ENCODE results near the gene PROM2.

Gene PROM2

DNA sequence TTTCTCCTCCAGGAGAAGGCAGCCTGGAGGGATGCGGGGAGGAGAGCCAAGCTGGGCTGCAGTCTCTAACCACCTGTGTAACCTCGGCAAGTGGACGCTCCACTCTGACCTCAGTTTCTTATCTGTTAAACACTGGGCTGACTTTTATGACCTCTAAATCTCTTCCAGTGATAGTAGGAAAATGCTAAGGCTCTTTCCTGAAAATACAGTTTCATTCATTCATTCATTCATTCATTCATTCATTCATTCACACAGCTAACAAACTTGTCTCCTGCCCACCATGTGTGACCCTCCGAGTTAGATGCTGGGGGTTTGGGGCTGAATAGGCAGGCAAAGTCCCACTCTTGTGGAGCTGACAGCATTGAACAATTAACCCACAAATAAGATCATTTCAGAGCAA lies 9.3 kb downstream of the PROM2 start:
- FAIRE-seq (no peak), DNase-seq (ENCODE audit: low spot score) (no peak)

DNA sequence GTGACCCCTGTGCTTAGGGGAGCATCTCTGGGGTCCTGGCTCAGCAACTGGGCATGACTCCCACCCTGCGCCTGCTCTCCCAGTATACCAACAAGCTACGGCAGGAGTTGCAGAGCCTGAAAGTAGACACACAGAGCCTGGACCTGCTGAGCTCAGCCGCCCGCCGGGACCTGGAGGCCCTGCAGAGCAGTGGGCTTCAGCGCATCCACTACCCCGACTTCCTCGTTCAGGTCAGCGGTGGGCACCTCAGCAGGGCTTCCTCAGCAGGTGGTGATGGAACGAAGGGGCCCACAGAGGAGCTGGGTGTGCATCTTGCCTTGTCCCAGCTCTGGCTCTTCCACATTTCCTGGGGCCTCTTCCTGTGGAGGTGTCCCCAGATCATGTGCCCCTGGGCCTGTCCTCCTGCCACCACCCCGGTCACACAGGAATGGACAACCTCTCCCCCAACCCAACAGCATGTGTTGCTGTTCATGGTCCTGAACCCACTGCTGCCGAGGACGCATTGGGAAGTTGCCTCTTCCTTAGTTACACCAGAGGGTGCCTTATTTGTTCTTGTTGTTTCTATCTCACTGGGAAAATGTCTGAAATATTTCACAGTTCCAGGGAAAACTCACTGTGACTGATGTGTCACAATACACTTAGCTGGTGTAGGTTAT lies 10.8 kb downstream of the PROM2 start:
- no peak for FAIRE-seq
- DNase-seq (ENCODE audit: low spot score) = no peak

DNA sequence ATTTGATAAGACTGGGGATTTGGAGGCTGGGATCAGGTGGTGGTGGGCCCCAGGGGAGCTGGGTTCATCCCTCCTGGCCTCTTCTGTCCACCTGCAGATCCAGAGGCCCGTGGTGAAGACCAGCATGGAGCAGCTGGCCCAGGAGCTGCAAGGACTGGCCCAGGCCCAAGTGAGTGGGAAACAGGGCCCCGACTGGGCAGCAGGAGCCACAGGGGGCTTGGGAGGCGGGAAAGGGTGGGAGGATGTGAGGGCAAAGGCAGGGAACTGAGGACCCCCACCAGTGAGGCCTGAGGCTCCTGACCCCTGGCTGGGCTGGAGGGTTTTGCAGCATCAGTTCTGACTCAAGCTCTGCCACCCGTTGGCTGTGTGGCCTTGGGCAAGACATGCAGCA lies 11.3 kb downstream of the PROM2 start:
- DNase-seq (ENCODE audit: low spot score) = no peak
- FAIRE-seq = no peak

DNA sequence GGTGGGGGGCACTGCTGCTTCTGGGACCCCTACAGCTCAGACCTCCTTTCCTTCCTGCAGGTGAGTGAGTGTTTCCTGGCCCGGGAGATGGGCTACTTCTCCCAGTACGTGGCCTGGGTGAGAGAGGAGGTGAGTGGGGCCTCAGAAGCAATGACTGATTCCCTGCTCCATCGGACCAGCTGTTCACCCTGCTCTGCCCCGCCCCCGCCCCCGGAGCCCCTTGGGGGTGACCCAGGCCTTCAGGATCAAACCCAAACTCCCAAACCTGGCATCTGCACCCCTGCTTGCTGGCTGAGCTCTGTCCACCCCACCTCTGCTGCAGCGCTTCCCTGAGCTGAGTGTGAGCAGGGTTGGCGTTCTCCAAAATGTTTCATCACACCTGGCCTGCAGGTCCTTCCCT lies 13.1 kb downstream of the PROM2 start:
- FAIRE-seq (no peak), DNase-seq (ENCODE audit: low spot score) (no peak)

GRCh38 chr2:95287806-95288205 lies 13.6 kb downstream of the PROM2 start:
- FAIRE-seq (peak; percentile 72), DNase-seq (ENCODE audit: low spot score) (no peak)

DNA sequence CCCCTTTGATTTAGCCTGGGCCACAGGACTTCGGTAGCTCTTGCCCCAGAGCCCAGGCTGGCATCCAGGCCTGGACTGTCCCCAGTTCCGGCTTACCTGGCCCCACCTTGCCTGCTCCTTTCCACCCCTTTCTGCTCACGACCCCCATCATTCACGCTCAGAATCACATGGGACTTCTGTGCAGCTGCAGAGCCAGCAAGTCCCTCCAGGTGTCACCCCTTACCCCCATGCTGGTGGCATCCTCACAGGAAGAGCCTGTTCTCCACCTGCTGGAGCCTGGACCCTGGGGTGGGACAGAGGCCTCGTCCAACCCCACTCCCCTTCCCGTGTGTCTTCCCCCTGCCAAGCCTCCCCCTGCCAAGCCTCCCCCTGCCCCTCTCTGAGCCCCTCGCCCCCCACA lies 15.0 kb downstream of the PROM2 start:
- no peak for DNase-seq (ENCODE audit: low spot score)
- FAIRE-seq = no peak

DNA sequence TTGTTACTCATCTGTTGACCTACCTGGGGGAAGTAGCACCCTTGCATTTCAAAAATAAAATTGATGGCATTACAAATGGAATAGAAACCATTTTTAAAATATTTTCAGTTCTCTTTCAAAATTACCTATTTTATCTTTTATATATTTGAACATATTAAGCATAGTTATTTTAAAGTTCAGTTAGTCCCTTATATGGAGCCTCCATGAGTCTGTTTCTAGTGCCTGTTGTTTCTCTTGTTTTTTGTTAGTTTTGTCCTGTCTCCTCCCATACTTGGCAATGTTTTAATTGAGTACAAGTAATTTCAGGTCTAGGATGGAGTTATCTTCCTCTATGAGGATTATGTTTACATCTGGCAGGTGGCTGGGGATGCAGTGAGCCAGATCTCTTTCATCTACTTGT lies 17.0 kb downstream of the PROM2 start:
- FAIRE-seq (no peak), DNase-seq (ENCODE audit: low spot score) (no peak)

- FAIRE-seq (peak; percentile 17), DNase-seq (ENCODE audit: low spot score) (no peak)
Measured at GRCh38 chr2:95292623-95293260, 18.5 kb downstream of the PROM2 start.

DNA sequence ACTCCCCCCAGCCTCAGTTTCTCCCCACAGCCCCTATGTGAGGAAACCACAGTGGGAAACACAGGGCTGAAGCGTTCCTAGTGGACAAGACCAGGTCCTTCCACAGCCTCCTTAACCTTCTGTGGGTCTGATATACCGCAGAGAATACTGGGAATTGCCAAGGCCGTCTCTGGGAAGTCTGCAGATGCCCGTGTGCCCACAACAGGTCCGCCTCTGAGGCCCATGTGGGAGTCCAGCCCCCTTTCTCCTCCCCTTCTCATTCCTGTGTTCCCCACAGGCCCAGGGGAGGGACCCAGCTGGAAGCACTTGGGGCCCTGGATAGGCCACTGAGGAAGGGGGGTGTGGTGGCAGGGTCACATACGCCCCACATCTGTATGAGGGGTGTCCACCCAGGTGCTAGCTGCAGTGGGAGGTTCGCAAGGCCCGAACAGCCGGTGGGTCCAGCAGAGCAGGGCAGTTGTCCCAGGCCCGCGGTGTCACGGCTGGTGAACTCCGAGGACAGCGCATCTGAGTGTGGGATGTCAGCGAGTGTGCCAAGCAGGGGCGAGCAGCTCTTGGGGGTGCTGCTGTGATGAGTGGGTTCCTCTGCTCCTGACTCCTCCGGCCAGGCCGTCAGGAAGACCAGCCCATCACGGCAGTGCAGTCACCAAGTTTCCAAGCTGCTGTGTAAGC lies 20.5 kb downstream of the PROM2 start:
- DNase-seq (ENCODE audit: low spot score) (no peak), FAIRE-seq (no peak)

GRCh38 chr2:95295376-95295775 lies 21.1 kb downstream of the PROM2 start:
- DNase-seq (ENCODE audit: low spot score) (no peak), FAIRE-seq (no peak)

DNA sequence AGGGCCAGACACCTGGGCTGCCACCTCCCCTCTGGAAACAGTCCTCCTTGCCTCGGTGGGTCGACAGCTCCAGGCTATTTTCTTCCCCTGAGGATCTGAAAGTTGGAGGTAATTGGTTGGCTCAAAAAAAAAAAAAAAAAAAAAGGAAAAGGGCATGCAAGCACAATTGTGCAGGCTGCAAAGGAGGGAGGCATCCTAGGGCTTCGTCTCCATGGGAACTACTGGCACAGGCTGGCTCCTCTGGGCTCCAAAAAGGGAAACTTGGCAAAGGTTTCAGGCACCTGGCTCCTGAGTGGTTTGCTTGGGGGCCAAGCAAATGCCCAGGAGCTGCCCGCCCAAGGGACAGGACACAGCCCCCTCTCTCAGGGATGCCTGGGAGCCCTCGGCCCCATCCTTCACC lies 21.8 kb downstream of the PROM2 start:
- FAIRE-seq = no peak

GRCh38 chr2:95296880-95297487 lies 22.7 kb downstream of the PROM2 start, which contains the start of gene KCNIP3:
KCNIP3 (plus strand) TSS chr2:95297347; CDS start chr2:95297439, 92 bp downstream.
- DNase-seq (ENCODE audit: low spot score) (no peak), FAIRE-seq (no peak)

More for the DNA sequence above, 21.8 kb downstream of the PROM2 start:
- no peak for DNase-seq (ENCODE audit: low spot score)

DNA sequence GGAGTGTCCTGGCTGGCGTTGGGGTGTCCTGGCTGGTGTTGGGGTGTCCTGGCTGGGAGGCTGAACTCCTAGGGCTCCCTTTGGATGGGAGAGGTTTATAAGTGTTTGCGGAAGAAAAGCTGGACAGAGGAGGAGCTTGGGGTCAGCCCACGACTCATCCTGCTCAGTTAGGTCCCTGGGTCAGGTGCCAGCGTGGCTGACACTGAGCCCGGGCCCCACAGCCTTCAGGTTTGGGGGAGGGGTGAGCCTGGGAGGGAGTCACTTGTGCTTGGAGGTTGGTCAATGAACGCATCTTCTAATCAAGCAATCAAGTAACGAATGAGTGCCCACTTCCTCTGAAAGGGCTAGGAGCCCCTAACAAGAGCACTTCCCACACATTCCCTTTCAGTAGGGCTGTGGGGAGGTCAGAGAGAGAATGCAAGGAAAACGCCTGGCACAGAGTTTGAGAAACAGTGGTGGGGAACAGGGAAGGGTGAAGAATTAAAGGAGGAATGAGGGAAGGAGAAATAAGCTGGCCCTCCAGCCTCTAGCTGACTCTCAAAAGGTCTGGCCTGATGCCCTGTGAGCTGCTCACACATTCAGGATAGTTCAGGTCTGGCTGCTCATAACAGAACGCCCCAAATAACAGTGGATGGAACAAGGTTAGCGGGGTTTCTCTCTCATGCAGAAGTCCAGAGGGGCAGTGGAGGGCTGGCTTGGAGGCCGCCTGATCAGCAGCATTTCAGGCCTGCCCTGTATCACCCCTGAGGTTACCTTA lies 23.6 kb downstream of the PROM2 start:
- DNase-seq (ENCODE audit: low spot score) (no peak), FAIRE-seq (no peak)

GRCh38 chr2:95298486-95299111 lies 24.4 kb downstream of the PROM2 start:
- no peak for DNase-seq (ENCODE audit: low spot score)
- FAIRE-seq = no peak

DNA sequence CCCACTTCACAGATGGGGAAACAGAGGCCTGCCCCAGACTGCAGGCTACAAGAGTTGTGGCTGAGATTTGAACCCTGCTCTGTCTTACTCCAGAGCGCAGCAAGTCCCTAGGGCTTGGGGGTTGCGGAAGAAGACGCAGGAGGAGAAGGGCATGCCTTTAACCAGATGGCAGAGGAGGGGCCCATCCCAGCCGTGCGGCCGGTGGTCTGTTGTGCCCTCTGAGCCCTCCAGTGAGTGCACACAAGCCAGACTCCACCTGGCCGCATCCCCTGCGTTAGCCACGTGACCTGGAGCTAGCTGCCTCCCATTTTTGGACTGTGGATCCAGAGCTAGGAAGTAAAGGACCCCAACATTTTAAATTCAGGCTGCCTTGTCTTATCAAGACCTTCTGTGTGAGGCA lies 25.7 kb downstream of the PROM2 start:
- FAIRE-seq = no peak
- DNase-seq (ENCODE audit: low spot score) = no peak

DNA sequence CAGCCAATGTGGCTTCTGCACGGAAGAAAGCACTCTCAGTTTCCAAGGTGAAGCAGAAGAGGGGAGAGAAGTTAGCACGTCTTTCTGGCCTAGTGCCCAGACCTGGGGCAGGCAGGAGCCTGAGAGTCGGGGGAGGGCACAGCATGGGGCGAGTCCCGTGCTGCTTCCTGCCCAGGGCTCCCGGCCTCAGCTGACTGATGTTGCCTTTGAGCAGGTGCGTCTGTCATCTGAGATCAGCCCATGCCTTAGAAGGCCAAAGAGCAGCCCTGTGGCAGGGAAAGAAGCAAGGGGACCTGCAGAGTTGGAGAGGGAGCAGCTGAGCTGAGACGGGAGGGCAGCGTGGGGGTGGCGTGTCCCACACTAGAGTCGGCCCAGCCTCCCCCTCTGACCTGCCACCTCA lies 26.2 kb downstream of the PROM2 start:
- FAIRE-seq = no peak
- peak; percentile 59 for DNase-seq (ENCODE audit: low spot score)

GRCh38 chr2:95301186-95301585 lies 26.9 kb downstream of the PROM2 start:
- DNase-seq (ENCODE audit: low spot score) = no peak

DNA sequence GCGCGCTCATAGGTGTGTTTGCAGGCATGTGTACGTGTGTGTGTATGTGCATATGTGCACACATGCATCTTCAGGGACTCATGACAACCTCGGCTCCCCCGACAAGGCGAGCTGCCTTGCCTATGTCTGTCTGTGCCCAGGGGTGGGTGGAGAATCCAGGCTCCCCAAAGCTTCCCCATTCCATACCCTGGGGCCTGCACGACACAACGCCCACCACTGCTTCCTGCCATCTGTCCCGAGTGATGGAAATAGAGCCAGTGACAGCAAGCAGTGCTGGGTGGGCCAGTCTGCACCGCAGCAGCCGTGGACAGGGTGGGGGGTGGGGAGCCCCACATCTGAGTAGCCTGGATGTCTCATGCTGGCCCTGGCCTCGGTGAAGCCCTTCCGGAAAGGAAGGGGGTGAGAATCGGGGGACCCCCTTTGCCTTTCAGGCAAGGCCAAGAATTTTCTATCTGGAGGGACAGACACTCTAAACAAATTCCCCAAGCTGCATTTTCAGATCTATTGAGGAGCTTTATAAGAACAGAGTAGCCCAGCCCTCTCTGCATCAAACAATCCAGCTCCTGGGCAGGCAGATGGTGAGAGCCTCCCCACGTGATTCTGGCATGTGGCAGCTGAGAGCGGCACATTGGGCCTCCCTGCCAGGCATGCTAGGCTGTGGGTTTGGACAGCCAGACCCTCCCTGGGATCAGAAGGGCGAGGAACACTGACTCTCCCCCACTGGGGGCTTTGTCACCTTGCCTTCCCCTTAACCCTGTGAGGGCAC lies 27.8 kb downstream of the PROM2 start:
- FAIRE-seq (peak; percentile 44), DNase-seq (ENCODE audit: low spot score) (no peak)

More at GRCh38 chr2:95301186-95301585, 26.9 kb downstream of the PROM2 start:
- no peak for FAIRE-seq

DNA sequence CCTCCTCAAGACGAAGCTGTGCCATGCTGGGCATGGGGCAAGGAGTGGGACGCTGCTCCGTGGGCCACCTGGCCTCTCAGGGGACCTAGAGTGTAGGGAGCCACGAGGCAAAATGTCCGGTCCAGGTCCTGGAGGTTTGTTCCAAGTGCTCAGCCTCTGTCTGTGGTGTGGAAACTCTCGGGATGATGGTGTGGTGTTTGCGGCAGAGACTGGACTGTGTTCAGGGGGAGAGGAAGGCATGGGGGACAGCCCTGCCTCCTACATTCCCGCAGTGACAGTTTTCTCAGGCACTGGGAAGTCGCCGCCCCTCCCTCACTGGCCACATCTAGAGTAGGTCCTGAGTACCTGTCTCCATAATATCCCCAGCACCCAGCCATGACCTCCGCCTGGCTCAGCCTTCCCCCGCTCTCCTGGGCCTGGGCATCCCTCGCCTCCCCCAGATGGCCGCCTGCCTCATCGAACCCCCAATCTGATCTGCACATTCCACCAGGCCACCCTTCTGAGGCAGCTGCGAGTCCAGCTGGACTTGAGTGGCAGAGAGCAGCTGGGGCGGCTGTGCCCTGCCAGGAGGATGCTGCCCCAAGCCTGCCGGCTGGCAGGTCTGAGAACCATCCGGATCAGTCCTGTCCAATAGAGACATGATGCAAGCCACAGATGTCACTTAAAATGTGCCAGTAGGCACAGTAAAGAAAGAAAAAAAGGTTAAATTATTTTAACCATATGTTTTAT lies 29.1 kb downstream of the PROM2 start:
- no peak for FAIRE-seq
- no peak for DNase-seq (ENCODE audit: low spot score)
